GM20431 (cell line): ENCODE measurements around the gene SOX6.

Source experiments
- in situ Hi-C: fragments of 300-500 bp; cut with MseI, MboI; formaldehyde crosslinking; loops from one replicate; pipeline ENCODE4 v1.15.0; 2020; ENCODE audit warnings: low sequenced_read_pairs; ENCODE audit not compliant: unreplicated experiment

SOX6 gene

DNA sequence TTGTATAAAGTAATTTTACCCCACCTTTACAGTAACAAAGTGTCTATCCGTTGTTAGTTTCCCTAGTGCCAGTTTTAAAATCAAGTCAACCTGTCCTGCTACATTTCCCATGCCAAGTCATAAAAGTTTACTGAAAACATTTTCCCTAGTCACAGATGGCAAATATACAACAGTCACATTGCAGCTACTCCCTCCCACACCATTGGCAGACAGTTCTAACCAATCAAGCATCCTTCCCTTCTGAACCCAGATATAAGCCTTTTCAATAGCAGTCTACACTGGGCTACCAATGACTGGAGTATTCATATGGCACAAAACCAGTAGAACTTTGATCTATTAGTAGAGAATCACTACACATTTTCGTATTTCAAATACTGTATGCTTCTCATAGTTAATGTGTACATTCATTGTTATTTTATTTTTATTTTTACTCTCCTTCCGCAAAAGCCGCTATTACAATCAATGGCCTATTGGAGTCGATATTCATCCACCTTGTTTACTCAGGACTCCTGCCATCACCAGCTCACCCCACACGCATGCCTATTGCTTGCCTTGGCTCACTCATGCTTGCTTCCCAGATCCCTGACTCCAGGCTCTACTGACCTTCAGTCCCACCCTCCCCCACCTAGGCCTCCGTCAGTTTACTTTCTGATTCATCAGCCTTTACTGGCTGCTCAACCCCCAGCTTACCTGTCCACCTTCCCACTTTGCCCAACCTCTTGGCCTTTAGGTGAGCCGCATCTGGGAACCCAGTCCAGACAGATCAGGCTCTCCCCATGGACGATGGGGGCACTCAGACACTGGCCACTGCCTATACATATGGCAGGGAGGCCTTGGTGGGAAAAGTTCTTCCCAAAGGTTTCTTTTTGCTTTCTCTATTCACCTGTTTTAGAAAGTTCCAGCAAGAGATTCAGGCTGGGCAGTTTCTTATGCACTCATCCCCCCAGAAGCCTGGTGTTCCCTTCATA is 408.4 kb downstream of the SOX6 start:
- in situ Hi-C loops, result no loop called here

DNA sequence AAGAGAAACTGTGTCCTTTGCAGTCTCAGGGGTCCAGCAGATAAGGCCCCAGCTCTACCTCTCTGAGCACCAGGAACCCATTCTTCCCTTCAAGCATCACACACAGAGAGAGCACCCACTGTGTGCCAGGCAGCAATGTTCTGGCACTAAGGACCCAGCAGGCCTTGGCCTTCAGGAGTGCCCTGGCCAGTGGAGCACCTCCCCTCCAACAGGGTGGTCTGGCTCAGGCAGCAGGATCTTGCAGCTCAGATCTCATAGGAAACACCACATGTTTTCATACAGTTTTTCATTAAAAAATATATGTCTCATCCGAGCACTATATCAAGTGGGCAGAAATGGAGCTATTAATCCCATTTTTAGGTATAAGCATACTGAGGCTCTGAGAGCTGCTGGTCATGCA is 410.6 kb downstream of the SOX6 start:
- in situ Hi-C loops, result no loop called here

DNA sequence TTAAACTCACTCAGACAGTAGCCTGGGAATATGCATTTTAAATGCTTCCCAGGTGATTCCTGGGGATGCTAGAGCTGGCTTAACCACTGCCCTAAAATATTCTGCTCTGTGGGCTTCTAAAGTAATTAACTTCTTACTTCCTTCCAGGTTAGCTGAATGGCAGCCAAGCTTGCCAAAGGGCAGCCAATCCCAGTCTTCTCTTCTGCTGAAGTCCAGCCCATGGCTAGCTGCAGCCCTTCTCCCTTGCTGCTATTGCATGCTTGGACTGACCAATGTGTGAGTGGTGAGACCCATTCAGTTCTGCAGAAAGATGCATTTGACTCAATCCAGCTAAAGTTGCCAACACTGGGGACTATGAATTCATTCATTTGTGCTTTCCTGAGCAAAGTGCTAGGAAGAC is 411.9 kb downstream of the SOX6 start:
- in situ Hi-C loops, result no loop called here

DNA sequence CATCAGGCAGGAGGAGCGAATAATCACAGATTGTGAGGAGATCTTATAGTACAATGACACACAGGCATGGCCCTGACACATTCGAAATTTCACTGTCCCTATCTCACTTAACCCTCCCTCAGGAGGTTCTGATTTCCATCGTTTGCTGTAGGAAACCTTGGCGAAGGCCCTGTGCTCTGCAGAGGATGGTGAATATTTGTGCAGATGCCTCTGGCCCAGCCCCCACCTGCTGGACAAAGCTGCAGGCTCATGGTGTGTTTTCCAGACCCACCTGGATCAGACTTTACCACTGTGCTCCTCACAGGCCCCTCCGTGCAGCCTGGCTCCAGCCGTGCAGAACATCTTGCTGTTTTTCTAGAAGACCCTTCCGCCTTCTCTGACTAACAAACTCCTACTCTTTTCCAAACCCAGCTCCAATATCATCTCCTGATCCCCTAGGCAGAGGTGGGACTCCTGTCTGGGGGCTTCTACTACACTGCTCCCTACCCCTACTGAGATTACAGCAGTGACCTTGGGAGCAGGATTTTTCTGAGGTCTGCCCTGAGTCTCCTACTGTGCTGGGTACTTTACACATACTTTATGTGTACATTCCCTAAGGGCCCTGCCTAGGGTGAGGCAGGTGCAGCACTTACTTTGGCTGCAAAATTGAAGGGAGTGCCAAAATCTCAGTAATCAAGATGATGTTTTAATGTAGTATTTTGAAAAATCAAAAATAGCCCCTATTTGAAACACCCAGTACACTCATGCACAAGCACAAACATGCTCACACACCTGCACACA is 412.7 kb downstream of the SOX6 start:
- in situ Hi-C loops, result no loop called here

DNA sequence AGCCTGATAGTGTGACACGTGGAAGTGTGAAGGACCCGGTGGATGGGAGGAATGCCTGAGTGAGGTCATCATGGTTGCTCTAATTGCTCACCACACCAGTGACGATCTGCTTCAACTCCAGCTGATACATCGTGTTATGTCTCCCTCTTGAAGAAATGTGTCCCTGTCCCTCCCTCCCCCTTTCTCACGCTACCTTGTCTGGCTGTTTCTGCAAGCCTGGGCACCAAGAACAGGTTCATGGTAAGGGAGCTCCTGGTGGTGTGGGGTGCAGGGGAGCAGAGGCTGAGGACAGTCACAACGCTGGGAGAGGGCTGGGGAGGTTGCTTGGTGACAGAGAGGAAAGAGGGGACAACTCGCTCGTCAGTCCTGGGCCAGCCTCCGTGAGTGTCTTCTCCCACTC is 413.4 kb downstream of the SOX6 start:
- in situ Hi-C loops, result no loop called here

DNA sequence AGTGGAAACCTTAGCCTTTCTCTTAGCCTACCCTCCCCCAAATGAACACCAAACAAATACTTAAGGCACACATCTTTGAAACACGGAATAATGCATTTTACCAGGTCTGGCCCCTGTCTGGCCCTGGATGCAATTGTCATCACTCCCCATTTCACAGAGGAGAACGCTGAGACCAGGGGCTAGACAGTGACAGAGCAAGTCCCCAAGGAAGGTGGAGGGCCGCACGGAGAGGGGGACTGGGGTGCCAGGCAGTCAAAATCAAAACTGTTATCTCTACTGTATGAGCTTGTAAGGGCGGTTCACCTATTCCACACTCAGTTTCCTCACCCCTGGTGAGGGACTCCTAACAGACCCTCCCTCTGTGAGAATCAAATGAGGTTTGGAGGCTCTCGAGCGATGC is 414.2 kb downstream of the SOX6 start:
- in situ Hi-C loops, result no loop called here

DNA sequence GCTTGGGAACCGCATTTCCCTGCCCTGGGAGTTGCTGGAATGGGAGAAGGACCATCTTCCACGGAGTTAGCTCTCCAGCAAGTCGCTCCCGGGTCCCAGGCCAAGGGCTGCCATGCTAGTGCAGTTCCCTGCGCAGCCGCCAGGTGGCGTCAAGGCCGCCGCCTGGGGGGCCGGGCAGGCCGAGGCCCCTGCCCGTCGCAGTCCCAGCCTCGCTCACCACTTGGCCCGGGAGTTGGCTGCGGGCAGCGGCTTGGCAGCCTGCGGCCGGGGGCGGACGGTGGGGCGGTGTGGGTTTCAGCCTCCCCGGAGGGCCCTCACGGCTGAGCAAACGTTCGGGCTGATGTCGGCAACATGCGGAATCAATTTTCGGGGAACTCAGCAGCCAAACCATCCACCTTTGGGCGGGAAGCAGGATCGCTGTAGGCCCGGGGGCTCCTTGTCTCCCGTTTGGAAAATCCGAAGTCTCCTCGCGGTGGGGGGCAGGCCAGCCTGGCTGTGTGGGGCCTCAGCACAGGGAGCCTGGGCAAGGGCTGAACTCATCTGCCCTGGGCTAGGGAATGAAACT is 415.1 kb downstream of the SOX6 start:
- in situ Hi-C loops, result no loop called here

DNA sequence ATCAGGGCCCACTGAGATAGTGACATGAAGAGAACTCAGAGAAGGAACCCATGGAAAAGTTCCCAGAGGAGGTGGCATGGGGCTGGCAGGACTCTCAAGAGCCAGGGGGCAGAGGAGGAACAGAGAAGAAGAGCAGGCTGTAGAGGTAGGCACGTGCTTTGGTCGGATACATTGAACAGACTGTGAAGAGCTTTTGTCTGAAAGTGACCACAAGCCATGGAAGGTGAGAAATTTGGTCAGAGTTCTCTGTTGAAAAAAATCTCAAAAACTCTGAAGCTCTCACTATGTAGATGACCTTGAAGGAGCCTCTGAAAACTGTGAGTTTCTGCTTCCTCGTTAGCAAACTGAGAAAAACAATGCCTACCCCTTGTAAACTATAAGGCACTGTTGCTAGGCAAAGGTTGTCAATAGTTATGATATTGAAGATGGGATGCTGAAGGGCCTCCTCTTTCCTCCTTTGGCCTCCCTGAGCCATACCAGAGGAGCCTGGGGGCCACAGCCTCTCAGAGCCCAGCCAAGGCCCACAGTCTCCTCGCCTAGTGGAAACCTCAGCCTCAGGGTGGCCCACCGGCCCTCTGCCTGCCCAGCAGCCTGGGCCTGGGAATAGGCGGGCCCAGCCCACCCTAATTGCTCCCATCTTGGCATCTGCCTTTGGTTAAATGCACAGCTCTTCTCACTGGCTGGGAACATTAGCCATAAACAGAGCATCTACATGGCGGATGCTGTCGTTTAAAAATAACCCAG is 415.7 kb downstream of the SOX6 start:
- in situ Hi-C loops, result no loop called here

DNA sequence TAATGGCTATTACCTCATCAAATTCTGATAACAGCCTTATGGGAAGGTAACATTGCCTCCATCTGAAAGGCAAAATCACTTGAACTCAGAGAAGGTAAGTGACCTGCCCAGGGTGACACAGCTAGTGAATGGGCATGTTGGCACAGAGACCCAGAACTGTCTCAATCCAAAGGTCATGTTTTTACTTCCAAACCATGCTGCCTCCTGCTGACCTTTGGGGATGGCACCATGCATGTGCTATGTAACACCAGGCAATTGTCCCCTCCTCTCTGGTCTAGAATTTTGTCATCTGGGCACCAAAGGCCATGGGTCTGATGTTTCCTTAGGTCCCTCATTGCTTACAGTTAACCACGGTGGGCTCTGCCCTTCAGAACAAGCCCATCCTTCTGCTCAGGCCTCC is 417.4 kb downstream of the SOX6 start:
- in situ Hi-C loops, result no loop called here

DNA sequence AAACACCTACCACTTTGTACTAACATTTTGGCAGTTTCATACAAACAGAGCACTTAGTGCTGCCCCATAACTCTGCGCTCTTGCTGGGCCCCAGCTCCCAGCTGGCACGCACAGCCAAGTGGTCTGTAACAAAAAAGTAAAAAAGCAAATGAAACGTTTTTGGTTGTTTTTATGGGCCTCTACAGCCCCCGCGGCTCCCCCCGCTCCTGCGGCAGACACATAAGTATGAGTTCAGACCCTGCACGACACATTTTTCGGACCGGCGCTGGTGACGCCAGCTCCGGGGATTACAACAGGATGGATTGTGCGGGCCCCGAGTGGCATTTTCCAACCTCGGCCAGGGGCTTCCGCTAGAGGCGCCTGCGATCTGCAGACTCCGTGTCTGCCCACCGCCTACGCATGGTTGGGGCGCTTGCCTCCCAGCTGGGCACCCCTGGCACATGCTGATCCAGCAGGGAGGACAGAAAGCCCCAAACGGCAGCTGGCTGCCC is 418.2 kb downstream of the SOX6 start:
- in situ Hi-C loops, result no loop called here

DNA sequence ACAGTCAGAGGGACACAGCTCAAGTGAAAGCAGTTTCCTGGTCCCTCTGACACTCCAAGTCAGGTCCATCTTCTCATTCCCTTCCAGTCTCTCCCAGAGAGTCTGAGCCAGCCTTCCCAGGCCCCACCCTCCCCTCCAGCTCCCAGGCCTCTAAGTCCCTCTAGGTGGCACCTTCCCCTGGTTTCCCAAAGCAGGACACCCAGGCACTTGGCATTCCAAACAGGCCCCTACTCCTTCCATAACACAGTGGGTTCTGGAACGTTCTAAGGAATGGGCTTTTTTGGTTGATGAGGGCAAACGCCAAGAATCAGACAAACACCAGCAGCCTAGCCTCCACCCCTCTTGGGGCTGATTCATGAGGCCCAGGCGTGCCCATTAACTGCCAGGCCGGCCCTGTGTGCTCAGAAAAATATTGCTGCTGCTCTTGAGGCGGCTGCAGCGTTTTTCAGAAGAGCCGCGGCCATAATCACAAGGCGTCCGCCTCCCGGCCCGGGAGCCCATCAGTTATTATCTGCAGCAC is 418.7 kb downstream of the SOX6 start:
- in situ Hi-C loops, result no loop called here

DNA sequence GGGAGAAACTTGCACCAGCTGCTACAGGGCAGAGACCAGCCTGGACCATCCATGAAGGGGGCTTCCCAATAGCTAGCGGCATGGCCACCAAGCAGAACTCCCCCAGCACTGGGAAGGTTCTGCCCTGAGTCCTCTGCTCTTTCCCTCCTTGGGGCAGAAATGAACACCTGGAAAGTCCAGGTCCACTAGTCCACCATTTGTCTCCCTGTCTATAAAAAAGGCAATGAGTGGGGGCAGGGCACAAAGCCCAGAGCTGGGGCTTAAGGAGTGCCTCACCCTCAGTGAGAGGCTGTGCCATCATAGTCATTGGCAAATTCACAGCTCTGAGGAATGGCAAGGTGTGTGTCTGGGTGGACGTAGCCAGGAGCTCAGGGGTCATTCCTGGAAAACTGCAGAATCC is 420.3 kb downstream of the SOX6 start:
- in situ Hi-C loops, result no loop called here

DNA sequence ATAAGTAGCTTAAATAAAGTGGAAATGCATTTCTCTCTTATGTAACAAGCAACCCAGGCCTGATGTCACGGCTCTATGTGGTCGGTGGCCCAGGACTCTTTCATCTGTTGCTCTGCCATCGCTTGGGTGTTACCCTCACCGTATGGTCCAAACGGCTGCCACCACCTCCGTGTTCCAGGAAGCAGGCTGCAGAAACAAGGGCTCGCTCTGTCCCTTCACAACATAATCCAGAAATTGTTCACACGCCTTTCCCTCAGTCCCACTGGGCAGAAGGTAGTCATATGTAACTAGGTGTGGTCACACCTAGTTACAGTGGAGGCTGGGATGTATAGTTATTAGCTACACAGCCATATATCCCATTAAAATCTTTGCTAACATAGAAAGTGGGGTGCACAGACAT is 421.0 kb downstream of the SOX6 start:
- in situ Hi-C loops, result no loop called here

DNA sequence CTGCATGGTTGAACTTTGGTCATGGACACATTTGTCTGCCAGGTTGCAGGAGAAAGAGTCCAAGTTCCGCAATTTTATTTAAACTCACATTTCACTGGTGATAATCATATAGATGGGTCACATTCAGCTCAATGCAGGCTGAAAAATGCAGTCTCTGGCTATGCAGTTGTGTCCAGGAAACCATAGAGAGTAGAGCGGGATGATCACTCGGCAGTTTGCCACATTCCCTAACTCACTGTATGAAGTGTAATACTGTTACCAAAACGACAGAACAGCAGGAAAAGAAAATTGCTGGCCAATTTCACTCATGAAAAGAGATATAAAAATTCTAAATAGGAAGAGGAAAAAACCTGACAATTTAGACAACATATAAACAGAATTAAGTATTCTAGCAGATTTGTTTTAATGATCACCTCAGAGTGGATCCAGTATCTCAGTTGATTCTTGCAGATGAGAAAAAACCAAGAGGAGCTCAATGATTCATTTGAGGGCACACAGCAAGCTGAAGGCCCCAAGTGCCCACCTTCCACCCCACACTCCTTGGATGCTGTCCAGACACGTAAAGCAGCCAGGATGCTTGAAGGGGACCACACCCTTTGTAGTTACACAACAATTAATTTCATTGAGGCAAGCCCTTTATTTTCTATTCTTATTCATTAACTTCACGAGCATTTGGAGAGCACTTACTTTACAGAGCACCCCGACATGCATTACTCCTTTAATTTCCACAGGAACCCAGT is 422.3 kb downstream of the SOX6 start:
- in situ Hi-C loops, result no loop called here

DNA sequence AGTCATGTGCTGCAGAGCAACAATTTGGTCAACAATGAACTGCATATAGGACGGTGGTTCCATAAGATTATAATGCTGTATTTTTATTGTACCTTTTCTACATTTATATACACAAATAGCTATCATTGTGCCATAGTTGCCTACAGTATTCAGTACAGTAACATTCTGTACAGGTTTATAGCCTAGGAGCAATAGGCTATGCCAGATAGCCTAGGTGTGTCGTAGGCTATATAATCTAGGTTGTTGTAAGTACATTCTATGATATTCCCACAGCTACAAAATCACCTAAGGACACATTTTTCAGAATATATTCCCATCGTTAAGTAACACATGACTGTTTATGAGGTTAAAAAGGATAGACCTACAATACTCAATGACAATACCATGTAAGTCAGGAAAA is 423.9 kb downstream of the SOX6 start:
- in situ Hi-C loops, result no loop called here

DNA sequence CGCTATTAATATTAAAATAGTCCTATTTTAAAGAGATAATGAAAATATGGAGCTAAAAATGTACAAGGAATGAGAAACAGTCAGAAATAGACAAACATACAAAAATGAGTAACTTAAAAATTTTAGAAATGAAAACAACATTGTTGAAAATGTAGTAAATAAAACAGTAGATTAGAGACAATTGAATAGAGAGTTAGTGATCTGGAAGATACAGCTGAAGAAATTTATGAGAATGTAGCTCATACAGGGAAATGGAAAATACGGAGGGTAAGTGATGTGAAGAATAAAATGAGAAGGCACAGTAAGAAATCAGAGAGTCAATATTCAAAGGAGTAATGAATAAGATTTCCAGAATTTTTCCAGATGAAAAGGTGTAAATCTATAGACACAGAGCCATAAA is 424.8 kb downstream of the SOX6 start:
- in situ Hi-C loops, result no loop called here

DNA sequence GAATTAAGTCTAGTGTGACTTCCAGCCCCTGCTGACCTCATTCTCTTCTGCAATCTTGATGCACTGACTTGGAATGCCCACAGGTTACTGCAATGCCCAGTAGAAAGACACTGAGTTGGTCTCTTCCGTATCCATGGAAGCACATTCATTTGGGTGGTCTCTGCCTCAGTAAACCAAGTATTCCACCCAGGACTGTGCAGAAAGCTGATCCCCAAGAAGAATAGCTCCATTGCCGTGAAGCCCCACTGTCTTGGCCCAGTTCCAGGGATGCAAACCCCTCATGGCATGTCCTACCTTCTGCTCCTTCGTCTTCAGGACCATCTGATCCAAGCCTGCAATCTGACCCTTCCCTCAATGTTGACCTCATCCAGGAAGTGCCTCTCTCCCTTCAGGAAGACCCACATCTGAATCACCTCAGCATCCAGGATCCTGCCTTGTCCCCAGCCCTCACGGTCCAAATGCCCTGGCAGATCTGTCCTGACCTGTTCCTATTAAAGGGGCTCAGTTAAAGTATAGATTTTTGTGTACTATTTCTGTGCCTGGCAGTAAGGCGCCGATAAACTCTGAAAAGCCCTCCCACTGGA is 425.8 kb downstream of the SOX6 start:
- in situ Hi-C loops, result no loop called here

DNA sequence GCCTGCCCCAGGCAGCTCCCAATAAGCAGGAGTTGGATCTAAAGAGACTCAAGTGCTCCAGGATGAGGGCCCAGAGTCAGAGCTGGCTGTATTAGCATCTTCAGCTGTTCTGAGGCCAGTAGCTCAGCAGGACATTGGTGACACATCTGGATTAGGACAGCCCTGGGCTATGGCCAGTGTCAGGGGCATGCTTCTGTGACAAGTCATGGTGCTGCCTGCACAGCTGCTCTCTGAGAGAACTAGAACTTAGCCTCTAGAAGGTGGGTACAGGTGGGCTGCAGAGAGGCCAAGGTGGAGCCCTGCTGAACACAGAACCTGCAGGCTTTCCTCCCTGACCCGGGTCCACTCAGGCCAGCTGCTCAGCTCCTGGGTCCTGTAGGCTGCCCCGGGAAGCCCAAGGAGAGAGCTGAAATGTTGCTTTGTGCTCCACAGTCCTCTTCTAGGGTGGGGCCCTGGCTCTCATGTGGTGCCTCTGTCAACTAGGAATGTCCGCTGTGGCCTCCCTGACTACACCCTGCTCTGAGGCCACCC is 426.9 kb downstream of the SOX6 start:
- in situ Hi-C loops, result no loop called here

DNA sequence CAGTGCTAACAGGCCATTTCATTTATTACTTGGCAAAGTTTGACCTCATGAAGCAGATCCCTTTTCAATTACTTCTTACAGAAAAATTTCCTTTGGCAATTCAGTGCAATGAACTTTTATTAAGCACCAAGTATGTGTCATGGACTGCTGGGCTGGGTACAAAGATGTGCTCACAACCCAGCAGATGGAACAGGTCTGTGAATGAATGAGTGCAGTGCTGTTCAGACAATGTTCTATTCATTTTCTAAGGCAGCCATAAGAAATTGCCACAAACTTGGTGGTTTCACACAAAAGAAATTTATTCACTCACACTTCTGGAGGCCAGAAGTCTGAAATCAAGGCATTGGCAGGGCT is 428.5 kb downstream of the SOX6 start:
- in situ Hi-C loops, result no loop called here
